AG04449 (cell line): ENCODE data around the gene STUB1.
A peak's percentile ranks its signal among the peaks of the same experiment; 100 is the strongest.
"Not testable (repeated sequence)": the region's sequence is repeated elsewhere in the genome, so short reads cannot be mapped to it uniquely, and the experiment has no call there.

ENCODE experiments used
- CTCF ChIA-PET: fragments of 350-600 bp; formaldehyde crosslinking; extraction: SDS; loops from one replicate; lab custom pipeline; 2021; ENCODE audit warnings: antibody characterized with exemption; lab: Yijun Ruan, JAX
- POLR2A ChIA-PET: fragments of 400-600, 350-600 bp; formaldehyde crosslinking; extraction: SDS; loops from one replicate; lab custom pipeline; 2020; ENCODE audit warnings: antibody characterized with exemption, inconsistent platforms; lab: Yijun Ruan, JAX
- DNase-seq: peaks from one replicate; pipeline ENCODE4 v3.0.0-alpha.2; 2010; ENCODE audit warnings: low read depth, low spot score
- H3K4me3 ChIP-seq: 2 replicates; pipeline ENCODE4 v1.5.1; 2011; ENCODE audit warnings: low read depth, mild to moderate bottlenecking, control low read depth, low read length
- TF ChIP-seq, protein P1 (sequence below): IDR thresholded peaks from one replicate; pipeline ENCODE4 v1.5.1; 2011; ENCODE audit warnings: mild to moderate bottlenecking, moderate library complexity, low read length, control low read depth, inconsistent platforms; ENCODE audit not compliant: insufficient read depth; ENCODE audit errors: missing control alignments

The STUB1 gene

DNA sequence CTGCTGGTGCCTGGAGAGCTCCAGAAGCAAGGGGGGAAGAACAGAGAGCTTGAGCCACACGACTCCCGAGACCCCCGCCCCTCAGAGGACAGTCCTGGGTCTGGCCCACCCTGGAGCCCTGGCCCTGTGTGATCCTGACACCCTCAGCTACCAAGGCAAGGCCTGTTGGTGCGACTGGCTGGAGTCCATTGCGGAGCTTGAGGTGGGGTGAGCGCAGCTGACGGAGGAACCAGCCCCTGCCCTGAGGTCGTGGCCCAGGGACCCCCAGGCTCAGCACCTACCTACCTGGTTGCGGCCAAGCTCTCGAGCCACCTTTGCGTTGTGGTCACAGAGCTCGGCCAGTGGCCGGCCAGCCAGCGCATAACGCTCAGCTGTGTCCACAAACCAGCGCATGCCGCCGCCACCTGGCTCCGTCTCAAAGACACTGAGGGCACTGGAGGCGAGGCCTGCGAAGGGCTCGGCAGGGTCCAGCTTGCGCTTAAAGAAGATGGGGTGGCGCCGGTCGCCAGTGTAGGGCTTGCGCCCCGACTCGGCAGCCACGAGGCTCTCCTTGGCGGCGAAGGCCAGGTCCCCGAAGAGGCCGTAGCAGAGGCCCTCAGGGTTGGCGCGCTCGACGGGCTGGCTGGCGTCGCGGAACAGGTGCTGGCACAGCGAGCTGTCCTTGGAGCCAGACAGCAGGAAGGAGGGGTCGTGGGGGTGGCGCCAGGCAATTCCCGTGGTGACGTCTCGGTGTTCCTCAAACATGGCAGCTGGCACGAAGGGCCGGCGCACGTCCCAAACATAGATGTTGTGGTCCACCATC, 6.5 kb downstream of the STUB1 start:
- no peak for DNase-seq
- CTCF ChIA-PET, result interaction anchor here (1.2 to 1.5 kb wide), 3 partner anchors 11 to 29 kb away, joined by 5 to 8 read pairs (median 5); partner anchors contain the start of genes RHBDL1 and RHOT2
- POLR2A ChIA-PET, result interaction anchor here (1.4 kb wide), 1 partner anchor 34 kb away, joined by 5 read pairs; the partner anchor contains the start of gene ANTKMT
- no peak overlapping the region for H3K4me3 ChIP-seq
- TF ChIP-seq, protein P1, sequence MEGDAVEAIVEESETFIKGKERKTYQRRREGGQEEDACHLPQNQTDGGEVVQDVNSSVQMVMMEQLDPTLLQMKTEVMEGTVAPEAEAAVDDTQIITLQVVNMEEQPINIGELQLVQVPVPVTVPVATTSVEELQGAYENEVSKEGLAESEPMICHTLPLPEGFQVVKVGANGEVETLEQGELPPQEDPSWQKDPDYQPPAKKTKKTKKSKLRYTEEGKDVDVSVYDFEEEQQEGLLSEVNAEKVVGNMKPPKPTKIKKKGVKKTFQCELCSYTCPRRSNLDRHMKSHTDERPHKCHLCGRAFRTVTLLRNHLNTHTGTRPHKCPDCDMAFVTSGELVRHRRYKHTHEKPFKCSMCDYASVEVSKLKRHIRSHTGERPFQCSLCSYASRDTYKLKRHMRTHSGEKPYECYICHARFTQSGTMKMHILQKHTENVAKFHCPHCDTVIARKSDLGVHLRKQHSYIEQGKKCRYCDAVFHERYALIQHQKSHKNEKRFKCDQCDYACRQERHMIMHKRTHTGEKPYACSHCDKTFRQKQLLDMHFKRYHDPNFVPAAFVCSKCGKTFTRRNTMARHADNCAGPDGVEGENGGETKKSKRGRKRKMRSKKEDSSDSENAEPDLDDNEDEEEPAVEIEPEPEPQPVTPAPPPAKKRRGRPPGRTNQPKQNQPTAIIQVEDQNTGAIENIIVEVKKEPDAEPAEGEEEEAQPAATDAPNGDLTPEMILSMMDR, result no peak

- TF ChIP-seq, protein P1, result no peak
- ChIA-PET POLR2A (no interaction called here), CTCF (interaction anchor here (1.0 to 3.9 kb wide), 3 partner anchors 10 to 25 kb away, joined by 3 to 18 read pairs (median 3); no protein-coding TSS in a partner anchor)
- no peak overlapping the region for H3K4me3 ChIP-seq
- no peak for DNase-seq
Observed at GRCh38 chr16:687499-687898, 7.3 kb downstream of the STUB1 start.

- POLR2A ChIA-PET, result interaction anchor here (1.7 kb wide), 1 partner anchor 8 kb away, joined by 9 read pairs; the partner anchor contains the start of gene STUB1
- H3K4me3 ChIP-seq, result peak overlapping the region; percentile 82
- CTCF ChIA-PET, result interaction anchor here (0.9 to 3.9 kb wide), 5 partner anchors 21 to 110 kb away, joined by 3 to 18 read pairs (median 4); partner anchors contain the start of gene CIAO3
- TF ChIP-seq, protein P1, result no peak
- DNase-seq, result no peak
Observed at GRCh38 chr16:689175-689897, 9.1 kb downstream of the STUB1 start.

- H3K4me3 ChIP-seq, POLR2A ChIA-PET, DNase-seq, CTCF ChIA-PET: not testable (repeated sequence)
Observed at GRCh38 chr16:691242-691641, 11.0 kb downstream of the STUB1 start.

GRCh38 chr16:692356-693108, 12.3 kb downstream of the STUB1 start:
- TF ChIP-seq, protein P1, result no peak
- H3K4me3 ChIP-seq, result no peak overlapping the region
- no peak for DNase-seq
- CTCF ChIA-PET, result interaction anchor here (1.3 kb wide), 1 partner anchor 9 kb away, joined by 4 read pairs; no protein-coding TSS in a partner anchor
- POLR2A ChIA-PET, result interaction anchor here (0.7 to 1.1 kb wide), 2 partner anchors 12 to 1057 kb away, joined by 3 read pairs; no protein-coding TSS in a partner anchor

GRCh38 chr16:693364-693763, 13.2 kb downstream of the STUB1 start:
- DNase-seq, result no peak
- TF ChIP-seq, protein P1, result no peak
- ChIA-PET CTCF (interaction anchor here (1.3 kb wide), 1 partner anchor 8 kb away, joined by 4 read pairs; no protein-coding TSS in a partner anchor), POLR2A (interaction anchor here (1.1 kb wide), 1 partner anchor 13 kb away, joined by 3 read pairs; no protein-coding TSS in a partner anchor)
- H3K4me3 ChIP-seq, result no peak overlapping the region
